AG04449 (cell line): ENCODE data around the gene PPFIA1.
"Not testable (repeated sequence)": the region's sequence is repeated elsewhere in the genome, so short reads cannot be mapped to it uniquely, and the experiment has no call there.

Experiments used
- CTCF ChIA-PET: fragments of 350-600 bp; formaldehyde crosslinking; extraction: SDS; loops from one replicate; lab custom pipeline; 2021; ENCODE audit warnings: antibody characterized with exemption; lab: Yijun Ruan, JAX
- POLR2A ChIA-PET: fragments of 400-600, 350-600 bp; formaldehyde crosslinking; extraction: SDS; loops from one replicate; lab custom pipeline; 2020; ENCODE audit warnings: antibody characterized with exemption, inconsistent platforms; lab: Yijun Ruan, JAX
- DNase-seq: peaks from one replicate; pipeline ENCODE4 v3.0.0-alpha.2; 2010; ENCODE audit warnings: low read depth, low spot score
- H3K4me3 ChIP-seq: 2 replicates; pipeline ENCODE4 v1.5.1; 2011; ENCODE audit warnings: low read depth, mild to moderate bottlenecking, control low read depth, low read length
- TF ChIP-seq, protein P1 (sequence below): IDR thresholded peaks from one replicate; pipeline ENCODE4 v1.5.1; 2011; ENCODE audit warnings: mild to moderate bottlenecking, moderate library complexity, low read length, control low read depth, inconsistent platforms; ENCODE audit not compliant: insufficient read depth; ENCODE audit errors: missing control alignments

PPFIA1 gene

GRCh38 chr11:70247710-70248072, 22.8 kb upstream of the PPFIA1 start:
- POLR2A ChIA-PET, result no interaction called here
- TF ChIP-seq, protein P1, sequence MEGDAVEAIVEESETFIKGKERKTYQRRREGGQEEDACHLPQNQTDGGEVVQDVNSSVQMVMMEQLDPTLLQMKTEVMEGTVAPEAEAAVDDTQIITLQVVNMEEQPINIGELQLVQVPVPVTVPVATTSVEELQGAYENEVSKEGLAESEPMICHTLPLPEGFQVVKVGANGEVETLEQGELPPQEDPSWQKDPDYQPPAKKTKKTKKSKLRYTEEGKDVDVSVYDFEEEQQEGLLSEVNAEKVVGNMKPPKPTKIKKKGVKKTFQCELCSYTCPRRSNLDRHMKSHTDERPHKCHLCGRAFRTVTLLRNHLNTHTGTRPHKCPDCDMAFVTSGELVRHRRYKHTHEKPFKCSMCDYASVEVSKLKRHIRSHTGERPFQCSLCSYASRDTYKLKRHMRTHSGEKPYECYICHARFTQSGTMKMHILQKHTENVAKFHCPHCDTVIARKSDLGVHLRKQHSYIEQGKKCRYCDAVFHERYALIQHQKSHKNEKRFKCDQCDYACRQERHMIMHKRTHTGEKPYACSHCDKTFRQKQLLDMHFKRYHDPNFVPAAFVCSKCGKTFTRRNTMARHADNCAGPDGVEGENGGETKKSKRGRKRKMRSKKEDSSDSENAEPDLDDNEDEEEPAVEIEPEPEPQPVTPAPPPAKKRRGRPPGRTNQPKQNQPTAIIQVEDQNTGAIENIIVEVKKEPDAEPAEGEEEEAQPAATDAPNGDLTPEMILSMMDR, result no peak
- no peak for DNase-seq
- H3K4me3 ChIP-seq, result no peak overlapping the region
- CTCF ChIA-PET, result no interaction called here

DNA sequence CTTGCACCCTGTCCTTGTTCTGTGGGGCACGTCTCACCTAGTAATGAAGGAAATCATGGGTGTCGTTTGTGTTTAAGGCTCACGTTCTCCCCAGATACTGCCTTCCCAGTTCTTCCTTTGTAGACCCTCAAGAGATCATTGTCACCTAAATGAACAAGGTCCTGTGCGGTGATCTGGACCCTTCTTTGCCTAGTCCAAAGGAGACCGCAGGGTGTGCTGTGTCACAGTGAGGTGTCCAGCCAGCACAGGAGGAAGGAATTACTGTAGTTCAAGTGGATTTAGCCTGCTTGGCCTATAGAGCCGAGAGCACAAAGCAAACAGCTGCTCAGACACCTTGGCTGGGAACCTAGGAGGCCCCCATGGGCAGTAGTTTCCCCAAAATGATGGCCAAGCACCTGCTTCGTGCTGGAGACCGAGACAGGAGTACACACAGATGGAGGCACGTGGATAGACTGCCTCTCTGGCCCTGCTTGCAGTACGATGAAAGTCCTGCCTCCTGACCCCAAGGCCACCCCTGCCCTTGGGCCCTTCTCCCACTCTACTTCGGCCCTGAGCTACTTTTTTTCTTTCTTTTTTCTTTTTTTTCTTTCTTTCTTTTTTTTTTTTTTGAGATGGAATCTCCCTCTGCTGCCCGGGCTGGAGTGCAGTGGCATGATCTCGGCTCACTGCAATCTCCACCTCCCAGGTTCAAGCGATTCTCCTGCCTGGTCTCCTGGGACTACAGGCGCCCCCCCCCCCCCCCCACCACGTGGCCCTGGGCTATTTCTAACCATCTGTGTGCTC, 19.4 kb upstream of the PPFIA1 start:
- TF ChIP-seq, protein P1, result no peak
- no peak overlapping the region for H3K4me3 ChIP-seq
- POLR2A ChIA-PET, result no interaction called here
- CTCF ChIA-PET, result no interaction called here
- no peak for DNase-seq

DNA sequence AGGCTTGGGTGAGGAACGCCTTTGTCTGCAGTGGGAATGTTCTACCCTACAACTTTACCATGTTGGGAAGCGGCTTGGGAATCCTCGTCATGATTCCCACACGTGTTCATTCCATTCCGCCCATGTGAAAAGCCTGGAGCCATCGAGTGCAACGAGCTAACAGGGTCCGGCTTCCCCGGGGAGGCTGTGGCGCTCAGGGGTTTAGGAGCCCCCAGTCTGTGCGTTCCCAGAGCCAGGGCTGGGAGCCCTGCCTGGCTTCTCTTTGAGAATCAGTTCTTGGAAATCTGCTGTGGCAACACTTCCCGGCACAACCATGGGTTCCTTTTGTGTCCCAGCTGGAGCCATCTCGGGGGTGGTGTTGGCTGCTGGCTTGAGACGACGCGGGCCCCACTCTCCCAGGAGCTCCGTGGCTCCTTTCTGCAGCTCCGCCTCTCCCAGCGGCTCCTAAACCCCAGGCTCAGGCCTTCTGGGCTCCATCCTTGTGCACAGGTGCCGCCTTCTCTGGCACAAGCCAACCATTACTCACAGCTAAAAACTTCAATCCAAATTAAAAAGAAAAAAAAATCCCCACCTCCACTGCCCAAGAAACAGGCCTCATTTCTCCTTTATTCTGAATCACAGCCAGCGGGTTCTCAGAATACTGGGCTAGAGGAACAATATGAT, 18.7 kb upstream of the PPFIA1 start:
- no peak for DNase-seq
- CTCF ChIA-PET, result no interaction called here
- POLR2A ChIA-PET, result no interaction called here
- H3K4me3 ChIP-seq, result no peak overlapping the region
- TF ChIP-seq, protein P1, result no peak

DNA sequence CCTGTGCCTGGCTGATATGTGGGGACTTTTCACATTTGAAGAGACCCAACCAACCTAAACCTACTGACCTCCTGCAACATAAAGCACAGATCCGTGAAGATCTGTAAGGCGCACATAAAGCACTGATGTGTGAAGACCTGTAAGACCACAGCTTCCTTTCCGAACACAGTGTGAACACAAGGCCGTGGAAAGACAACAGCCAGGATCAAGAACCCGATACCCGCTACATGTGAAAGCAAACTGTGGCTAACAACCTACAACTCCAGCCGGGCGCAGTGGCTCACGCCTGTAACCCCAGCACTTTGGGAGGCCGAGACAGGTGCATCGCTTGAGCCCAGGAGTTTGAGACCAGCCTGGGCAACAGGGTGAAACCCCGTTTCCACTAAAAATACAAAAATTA, 17.6 kb upstream of the PPFIA1 start:
- TF ChIP-seq, protein P1, result no peak
- no peak for DNase-seq
- H3K4me3 ChIP-seq, result no peak overlapping the region
- POLR2A ChIA-PET, result no interaction called here
- CTCF ChIA-PET, result no interaction called here

GRCh38 chr11:70255477-70256116, 14.9 kb upstream of the PPFIA1 start:
- ChIA-PET POLR2A (no interaction called here), CTCF (no interaction called here)
- DNase-seq, result no peak
- TF ChIP-seq, protein P1, result no peak
- H3K4me3 ChIP-seq, result no peak overlapping the region

- CTCF ChIA-PET, DNase-seq, POLR2A ChIA-PET, H3K4me3 ChIP-seq: not testable (repeated sequence)
Measured at GRCh38 chr11:70259077-70259476, 11.4 kb upstream of the PPFIA1 start.
